Nucleus accumbens (tissue), 56 donors: ENCODE measurements around the gene DEDD2.
A peak's percentile ranks its signal among the peaks of the same experiment; 100 is the strongest.

Experiments
- DNase-seq, 56 donors: peaks; one replicate each; lab custom pipeline; 2025; lab: John Stamatoyannopoulos, UW

The DEDD2 gene

GRCh38 chr19:42229855-42230351, 12.4 kb upstream of the DEDD2 start:
- DNase-seq, result no peak

GRCh38 chr19:42229301-42229854, 11.9 kb upstream of the DEDD2 start:
- no peak for DNase-seq

DNA sequence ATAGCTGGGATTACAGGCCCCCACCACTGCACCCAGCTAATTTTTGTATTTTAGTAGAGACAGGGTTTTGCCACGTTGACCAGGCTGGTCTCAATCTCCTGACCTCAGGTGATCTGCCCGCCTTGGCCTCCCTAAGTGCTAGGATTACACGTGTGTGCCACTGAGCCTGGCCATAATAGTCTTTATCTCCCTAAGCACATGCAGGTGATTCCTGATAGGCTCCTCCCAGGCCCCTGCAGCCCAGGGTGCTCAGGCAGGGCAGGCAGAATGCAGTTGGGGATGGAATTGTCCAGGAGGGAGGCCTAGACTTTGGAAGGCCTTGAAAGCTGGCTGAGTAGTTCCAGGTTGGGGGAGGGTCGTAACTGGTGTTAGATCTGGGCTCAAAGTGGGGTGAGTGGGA, 11.2 kb upstream of the DEDD2 start:
- DNase-seq, result no peak

- no peak for DNase-seq
Observed at GRCh38 chr19:42226886-42227285, 9.4 kb upstream of the DEDD2 start.

GRCh38 chr19:42225718-42226292, 8.3 kb upstream of the DEDD2 start:
- DNase-seq, result no peak

DNA sequence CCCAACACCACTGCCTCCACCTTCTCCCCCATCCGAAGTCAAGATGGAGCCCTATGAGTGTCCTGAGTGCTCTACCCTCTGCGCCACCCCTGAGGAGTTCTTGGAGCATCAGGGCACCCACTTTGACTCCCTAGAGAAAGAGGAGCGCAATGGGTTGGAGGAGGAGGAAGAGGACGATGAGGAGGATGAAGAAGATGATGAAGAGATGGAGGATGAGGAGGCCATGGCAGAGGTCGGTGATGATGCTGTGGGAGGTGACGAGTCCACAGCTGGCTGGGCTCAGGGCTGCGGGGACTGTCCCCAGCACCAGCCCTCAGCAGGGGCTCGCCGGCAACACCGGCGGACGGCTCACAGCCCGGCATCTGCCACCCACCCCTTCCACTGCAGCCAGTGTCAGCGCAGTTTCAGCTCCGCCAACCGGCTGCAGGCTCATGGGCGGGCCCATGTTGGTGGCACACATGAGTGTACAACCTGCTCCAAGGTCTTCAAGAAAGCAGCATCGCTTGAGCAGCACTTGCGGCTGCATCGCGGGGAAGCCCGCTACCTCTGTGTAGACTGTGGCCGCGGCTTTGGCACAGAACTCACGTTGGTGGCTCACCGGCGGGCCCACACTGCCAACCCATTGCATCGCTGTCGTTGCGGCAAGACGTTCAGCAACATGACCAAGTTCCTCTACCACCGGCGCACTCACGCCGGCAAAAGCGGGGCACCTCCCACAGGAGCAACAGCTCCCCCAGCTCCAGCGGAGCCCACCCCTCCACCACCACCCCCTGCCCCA, 7.7 kb upstream of the DEDD2 start:
- DNase-seq, result no peak

DNA sequence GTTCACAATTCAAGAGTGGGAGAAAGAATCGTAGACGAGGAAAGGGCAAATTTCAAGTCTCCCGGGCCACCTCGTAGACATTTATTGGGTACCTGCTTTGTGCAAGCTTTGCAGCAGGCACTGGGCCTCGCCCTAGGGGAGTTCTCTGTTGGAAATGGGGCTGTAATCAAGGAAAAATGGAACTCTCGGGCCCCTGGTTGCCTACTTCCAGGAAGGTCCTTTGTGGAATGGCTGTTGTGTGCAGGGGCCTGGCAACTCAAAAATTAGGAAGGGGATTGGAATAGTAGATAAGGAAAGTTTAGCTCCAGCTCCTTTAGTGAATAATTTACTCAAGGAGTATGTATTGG, 3.2 kb upstream of the DEDD2 start:
- DNase-seq, result no peak

DNA sequence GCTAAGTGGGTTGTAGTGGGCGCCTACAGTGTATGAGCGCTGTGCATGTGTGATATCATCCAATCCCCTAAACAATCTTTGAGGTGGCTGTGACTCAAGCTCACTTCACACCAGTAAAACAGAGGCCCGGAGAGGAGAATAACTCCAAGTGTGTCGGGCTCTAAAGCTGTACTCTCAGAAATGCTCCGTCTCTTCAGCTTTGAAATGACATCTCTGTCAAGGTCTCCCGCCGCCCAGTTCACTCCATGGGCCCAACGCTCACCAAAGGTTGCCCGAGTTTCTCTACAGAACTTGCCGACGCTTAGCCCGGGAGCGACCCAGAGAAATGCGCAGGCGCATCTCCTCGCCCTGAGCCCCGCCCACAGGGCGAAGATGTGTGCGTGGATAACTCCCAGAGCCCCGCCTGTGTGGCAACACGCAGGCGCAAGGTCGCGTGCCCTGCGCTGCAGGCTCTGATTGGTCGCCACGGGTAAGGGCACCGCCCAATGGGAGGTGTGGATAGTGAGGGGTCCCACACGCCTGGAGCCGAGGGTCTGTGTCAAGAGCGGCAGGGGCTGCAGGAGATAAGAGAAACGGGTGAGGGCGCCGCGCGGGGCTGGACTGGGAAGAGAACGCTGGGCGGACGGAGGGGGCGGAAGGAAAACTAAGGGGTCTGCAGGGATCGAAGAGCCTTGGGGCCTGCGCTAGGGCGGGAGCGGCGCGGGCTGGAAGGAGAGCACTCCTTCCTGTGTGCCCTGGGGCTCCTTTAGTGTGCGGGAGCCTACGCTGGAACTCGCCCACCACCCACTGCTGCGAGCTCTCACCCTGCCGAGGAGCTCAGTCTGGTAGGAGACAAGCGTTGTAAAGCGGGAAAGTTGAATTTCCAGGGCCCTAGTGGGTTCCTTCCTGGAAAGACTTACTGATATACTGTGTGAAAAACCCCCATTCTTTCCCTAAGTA, 2.6 kb upstream of the DEDD2 start, which contains the start of gene ZNF526:
Gene ZNF526 (plus strand): TSS at position 501 of the 939 bp plus-strand sequence. CDS start 4,092 bp downstream, outside the sequence.
- peak; percentile 73 to 98 (median 95) for DNase-seq

DNA sequence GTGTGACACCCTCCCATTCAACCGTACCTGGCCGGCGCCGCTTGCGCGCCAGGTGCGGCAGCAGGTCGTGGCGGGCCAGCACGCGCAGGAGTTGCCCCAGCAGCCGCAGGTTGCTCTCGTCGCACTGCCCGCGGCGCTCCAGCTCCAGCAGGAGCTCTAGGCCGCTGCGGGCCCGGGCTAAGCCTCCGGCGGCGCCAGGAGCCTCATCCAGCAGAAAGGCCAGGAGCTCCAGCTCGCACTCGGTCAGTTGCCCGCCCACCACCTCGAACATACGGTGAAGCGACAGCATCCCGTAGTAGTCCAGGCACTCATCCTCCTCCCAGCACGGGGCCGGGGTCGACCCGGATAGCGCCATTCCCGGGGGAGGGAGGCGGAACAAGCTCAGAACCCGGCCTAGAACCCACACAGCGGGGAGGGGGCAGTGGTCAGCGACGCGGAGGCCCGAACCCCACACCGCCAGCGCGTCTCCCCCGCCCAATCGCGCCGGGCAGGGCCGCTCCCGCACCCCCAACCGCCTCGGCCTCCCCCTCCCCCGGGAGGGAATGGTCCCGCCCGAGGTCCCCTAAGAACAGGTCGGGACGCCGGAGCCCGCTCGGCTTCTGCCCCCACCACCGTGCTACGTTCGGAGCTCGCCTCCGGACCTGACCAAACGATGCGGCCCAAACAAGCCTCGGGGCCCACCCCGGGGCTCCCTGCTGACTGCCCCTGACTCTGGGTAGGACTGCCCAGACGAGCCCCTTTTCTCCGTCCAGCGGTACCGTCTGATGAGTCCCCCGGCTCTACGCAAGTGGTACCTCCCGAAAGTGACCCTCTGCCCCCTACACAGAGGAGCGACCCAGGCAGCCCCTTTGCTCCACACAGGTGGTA, 591 bp downstream of the DEDD2 start:
- peak in 35 of 56 donors; percentile 21 to 78 (median 48) for DNase-seq

- DNase-seq, result no peak
Observed at GRCh38 chr19:42214810-42215485, 2.5 kb downstream of the DEDD2 start.

GRCh38 chr19:42212886-42213285, 4.6 kb downstream of the DEDD2 start:
- DNase-seq, result no peak

GRCh38 chr19:42208612-42209011, 8.9 kb downstream of the DEDD2 start:
- no peak for DNase-seq

GRCh38 chr19:42207767-42208271, 9.7 kb downstream of the DEDD2 start:
- no peak for DNase-seq

DNA sequence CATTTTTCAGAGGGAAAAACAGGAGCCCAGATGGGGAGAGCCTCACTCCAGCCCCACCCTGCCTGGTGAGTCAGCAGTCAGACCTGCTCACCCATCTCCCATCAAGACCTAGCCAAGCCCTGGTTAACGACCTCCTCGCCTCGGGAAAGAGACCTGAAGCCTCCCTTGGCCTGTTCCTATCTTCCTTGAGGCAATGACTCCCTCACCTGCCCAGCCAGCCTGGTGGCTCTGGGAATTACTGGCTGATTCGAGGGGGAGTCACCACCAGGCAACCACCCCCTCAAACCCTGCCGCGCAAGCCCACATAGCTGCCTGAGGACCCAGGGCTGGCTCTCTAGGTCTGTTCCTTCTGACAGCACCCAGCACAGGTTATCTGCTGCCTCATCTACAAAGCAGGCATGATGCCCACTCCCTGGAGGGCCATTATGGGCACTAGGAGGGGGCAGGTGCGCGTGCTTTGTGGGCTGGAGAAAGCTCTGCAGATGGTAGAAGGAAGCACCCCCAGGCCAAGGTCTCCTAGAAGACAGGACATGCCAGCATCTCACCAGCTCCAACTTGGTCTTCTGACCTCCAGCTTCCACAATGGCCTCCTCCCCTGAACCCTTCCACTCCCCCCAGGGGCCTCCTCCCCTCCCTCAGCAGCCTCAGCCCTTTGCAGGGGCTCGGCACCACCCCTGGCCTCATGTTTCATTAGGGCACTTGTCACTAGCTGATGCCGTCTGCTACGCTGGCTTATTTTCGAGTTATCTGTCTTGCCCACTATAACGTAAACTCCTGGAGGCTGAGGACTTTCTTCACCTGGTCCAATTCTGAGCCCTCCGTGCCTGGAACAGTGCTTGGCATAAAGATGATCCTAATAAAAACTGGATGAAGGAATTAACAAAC, 10.4 kb downstream of the DEDD2 start:
- DNase-seq, result no peak

DNA sequence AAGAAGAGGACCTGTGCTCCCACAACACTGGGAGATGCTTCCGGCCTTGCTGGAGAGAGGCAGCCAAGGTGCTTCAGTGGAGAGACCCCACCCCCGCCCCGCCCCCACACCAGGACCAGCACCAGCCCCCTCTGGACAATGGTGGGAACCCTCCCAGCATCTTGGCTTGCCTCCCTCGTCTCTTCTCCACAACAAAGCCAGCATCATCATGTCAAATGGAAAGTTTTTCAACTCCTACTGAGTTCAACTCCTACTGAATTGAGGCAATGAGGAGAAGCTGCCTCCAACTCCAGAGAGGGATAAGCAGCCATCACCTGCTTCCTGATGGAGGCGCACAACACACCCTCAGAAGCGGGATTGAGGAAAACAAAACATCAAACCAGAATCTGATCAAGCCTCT, 12.8 kb downstream of the DEDD2 start:
- no peak for DNase-seq

- DNase-seq, result no peak
Observed at GRCh38 chr19:42203700-42204099, 13.8 kb downstream of the DEDD2 start.

- DNase-seq, result no peak
Observed at GRCh38 chr19:42202290-42202880, 15.1 kb downstream of the DEDD2 start.
